ENCODE measurements around the gene CCDC148.

CCDC148 gene

DNA sequence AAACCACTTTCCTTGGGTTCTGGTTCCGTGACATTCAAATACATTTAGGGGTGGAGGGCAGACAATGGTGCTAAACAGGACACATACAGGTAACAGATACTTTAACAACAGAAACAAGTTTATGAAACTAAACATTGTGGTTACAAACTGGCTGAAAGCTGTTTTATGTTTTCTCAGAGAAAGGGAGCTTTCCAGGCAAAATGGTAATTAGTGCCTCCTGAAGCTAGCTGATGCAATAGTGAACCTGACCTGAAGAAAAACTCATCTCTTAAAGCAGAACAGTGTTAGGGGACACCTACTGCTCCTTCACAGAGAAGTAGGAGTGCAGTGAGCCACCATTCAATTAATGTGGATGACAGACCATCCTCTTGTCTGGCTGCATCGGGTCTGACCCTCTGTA, 138.9 kb downstream of the CCDC148 start:
- H3K79me2 ChIP-seq (ENCODE audit: low read length) = no peaks in the 10 kb centered on the region
- H3K36me3 ChIP-seq (replicated peaks; ENCODE audit: low read depth, low read length) = no peaks in the 10 kb centered on the region
- TF ChIP-seq, protein P1, sequence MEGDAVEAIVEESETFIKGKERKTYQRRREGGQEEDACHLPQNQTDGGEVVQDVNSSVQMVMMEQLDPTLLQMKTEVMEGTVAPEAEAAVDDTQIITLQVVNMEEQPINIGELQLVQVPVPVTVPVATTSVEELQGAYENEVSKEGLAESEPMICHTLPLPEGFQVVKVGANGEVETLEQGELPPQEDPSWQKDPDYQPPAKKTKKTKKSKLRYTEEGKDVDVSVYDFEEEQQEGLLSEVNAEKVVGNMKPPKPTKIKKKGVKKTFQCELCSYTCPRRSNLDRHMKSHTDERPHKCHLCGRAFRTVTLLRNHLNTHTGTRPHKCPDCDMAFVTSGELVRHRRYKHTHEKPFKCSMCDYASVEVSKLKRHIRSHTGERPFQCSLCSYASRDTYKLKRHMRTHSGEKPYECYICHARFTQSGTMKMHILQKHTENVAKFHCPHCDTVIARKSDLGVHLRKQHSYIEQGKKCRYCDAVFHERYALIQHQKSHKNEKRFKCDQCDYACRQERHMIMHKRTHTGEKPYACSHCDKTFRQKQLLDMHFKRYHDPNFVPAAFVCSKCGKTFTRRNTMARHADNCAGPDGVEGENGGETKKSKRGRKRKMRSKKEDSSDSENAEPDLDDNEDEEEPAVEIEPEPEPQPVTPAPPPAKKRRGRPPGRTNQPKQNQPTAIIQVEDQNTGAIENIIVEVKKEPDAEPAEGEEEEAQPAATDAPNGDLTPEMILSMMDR (IDR thresholded peaks at IDR 0.05; ENCODE audit: low read depth, low read length) = no peak
- no peak for TF ChIP-seq EZH2phosphoT487 (IDR thresholded peaks at IDR 0.05; ENCODE audit: low read depth)
- no peak overlapping the region for H3K4me2 ChIP-seq (ENCODE audit: low read length)
- H2AFZ ChIP-seq (ENCODE audit: low read depth, low read length) = no peak overlapping the region
- no peaks in the 10 kb centered on the region for H3K27me3 ChIP-seq (ENCODE audit: low read depth, low read length)
- no peaks in the 10 kb centered on the region for H3K4me1 ChIP-seq (ENCODE audit: low read length)
- no peaks in the 10 kb centered on the region for H4K20me1 ChIP-seq (ENCODE audit: insufficient read depth, low read length)
- H3K4me3 ChIP-seq (ENCODE audit: low read length) = no peak overlapping the region
- H3K27ac ChIP-seq (ENCODE audit: low read length) = no peak overlapping the region
- no peak overlapping the region for H3K9ac ChIP-seq (ENCODE audit: low read length)
- no peaks in the 10 kb centered on the region for H3K9me3 ChIP-seq (ENCODE audit: insufficient read depth, low read length)

DNA sequence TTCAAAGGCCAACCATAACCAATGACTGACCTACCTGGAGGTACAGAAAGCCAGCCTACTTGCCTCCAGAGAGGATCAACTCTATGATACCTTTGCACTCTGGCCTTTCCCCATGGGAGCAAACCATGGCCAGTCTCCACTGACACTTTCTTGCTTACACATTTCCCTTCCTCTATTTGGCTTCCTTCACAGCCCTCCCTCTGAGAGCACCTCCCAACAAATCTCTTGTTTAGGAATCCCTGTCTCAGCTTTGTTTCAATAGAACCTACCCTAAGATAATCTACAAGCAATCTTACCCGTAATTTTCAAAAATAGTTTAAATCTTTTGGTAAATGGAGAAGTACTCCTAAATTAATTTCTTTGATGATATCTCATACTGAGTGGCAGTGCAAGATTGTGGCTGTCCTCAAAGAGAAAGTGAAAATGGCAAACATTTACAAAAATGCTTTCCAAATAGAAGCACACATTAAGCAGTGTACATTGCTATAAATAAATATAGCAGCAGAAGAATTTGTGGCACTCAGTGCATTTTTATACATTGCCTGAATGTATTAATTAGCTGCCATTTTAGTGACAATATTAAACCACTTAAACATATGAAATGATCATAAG, 140.6 kb downstream of the CCDC148 start:
- H3K79me2 ChIP-seq (ENCODE audit: low read length) = no peaks in the 10 kb centered on the region
- no peaks in the 10 kb centered on the region for H3K36me3 ChIP-seq (replicated peaks; ENCODE audit: low read depth, low read length)
- no peak overlapping the region for H3K4me3 ChIP-seq (ENCODE audit: low read length)
- no peak overlapping the region for H3K9ac ChIP-seq (ENCODE audit: low read length)
- no peak overlapping the region for H2AFZ ChIP-seq (ENCODE audit: low read depth, low read length)
- no peaks in the 10 kb centered on the region for H3K27me3 ChIP-seq (ENCODE audit: low read depth, low read length)
- no peaks in the 10 kb centered on the region for H4K20me1 ChIP-seq (ENCODE audit: insufficient read depth, low read length)
- no peak overlapping the region for H3K4me2 ChIP-seq (ENCODE audit: low read length)
- H3K27ac ChIP-seq (ENCODE audit: low read length) = no peak overlapping the region
- H3K9me3 ChIP-seq (ENCODE audit: insufficient read depth, low read length) = no peaks in the 10 kb centered on the region
- no peaks in the 10 kb centered on the region for H3K4me1 ChIP-seq (ENCODE audit: low read length)
- TF ChIP-seq, protein P1 (IDR thresholded peaks at IDR 0.05; ENCODE audit: low read depth, low read length) = no peak
- no peak for TF ChIP-seq EZH2phosphoT487 (IDR thresholded peaks at IDR 0.05; ENCODE audit: low read depth)

DNA sequence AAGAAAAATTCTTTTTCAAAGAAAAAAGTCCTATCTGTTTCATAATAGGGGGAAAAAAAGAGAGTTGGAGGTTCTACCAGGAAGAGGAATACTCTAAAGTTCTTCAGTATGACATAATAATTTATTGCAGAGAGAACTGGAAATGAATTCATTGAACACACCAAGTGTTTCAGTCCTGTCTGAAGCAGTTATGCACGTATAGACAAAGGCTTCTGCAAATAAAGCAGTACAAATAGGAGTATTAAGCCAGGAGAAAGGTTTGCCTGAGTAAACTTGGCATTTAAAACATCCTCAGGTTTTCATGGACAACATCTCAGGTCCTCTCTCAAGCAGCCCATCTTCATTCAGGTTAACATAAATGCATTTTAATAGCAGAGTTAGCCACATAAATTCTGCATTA, 141.6 kb downstream of the CCDC148 start:
- Histone ChIP-seq H3K36me3 (replicated peaks; ENCODE audit: low read depth, low read length) (no peaks in the 10 kb centered on the region), H4K20me1 (ENCODE audit: insufficient read depth, low read length) (no peaks in the 10 kb centered on the region), H3K4me2 (ENCODE audit: low read length) (no peak overlapping the region), H3K27me3 (ENCODE audit: low read depth, low read length) (no peaks in the 10 kb centered on the region), H3K9me3 (ENCODE audit: insufficient read depth, low read length) (no peaks in the 10 kb centered on the region), H2AFZ (ENCODE audit: low read depth, low read length) (no peak overlapping the region), H3K9ac (ENCODE audit: low read length) (no peak overlapping the region), H3K4me3 (ENCODE audit: low read length) (no peak overlapping the region), H3K79me2 (ENCODE audit: low read length) (no peaks in the 10 kb centered on the region), H3K27ac (ENCODE audit: low read length) (no peak overlapping the region), H3K4me1 (ENCODE audit: low read length) (no peaks in the 10 kb centered on the region)
- TF ChIP-seq, protein P1 (IDR thresholded peaks at IDR 0.05; ENCODE audit: low read depth, low read length) = no peak
- no peak for TF ChIP-seq EZH2phosphoT487 (IDR thresholded peaks at IDR 0.05; ENCODE audit: low read depth)

DNA sequence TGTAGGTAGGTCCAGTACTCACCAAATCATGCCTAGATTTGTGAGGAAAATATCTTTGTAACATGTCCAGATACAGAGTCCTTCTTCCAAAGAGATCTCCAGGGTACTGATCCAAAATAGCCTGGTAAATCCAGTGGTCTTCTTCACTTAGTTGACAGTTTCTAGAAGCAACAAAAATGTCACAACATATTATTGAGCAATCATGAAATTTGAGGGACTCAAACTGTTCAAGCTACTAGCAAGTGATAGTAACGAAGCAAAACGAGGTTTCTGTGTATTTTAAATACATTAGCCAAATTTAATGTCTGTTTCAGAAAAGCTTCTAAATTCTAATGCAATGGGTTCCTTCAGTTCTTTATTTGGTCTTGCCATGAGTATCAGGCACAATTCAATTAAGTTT, 142.8 kb downstream of the CCDC148 start:
- TF ChIP-seq, protein P1 (IDR thresholded peaks at IDR 0.05; ENCODE audit: low read depth, low read length) = no peak
- no peak for TF ChIP-seq EZH2phosphoT487 (IDR thresholded peaks at IDR 0.05; ENCODE audit: low read depth)
- Histone ChIP-seq H3K27ac (ENCODE audit: low read length) (no peak overlapping the region), H4K20me1 (ENCODE audit: insufficient read depth, low read length) (no peaks in the 10 kb centered on the region), H3K9ac (ENCODE audit: low read length) (no peak overlapping the region), H2AFZ (ENCODE audit: low read depth, low read length) (no peak overlapping the region), H3K79me2 (ENCODE audit: low read length) (no peaks in the 10 kb centered on the region), H3K36me3 (replicated peaks; ENCODE audit: low read depth, low read length) (no peaks in the 10 kb centered on the region), H3K4me3 (ENCODE audit: low read length) (no peak overlapping the region), H3K4me1 (ENCODE audit: low read length) (no peaks in the 10 kb centered on the region), H3K9me3 (ENCODE audit: insufficient read depth, low read length) (no peaks in the 10 kb centered on the region), H3K27me3 (ENCODE audit: low read depth, low read length) (no peaks in the 10 kb centered on the region), H3K4me2 (ENCODE audit: low read length) (no peak overlapping the region)
